ENCODE measurements around the gene LIX1L. TPM values are rescaled to one million over a fixed set of nuclear protein-coding genes. Genes with fewer than 3 reads are reported as not detected.

LIX1L gene
- 10.3 to 12.0 TPM (median 11.7 TPM) in 5 replicates for total RNA-seq (2022; extraction: Qiagen RNA extraction)

GRCh38 chr1:145957443-145958319 lies at the start of gene LIX1L:
TSS of gene LIX1L (minus strand) at chr1:145958017. CDS start at chr1:145957927, 90 bp downstream.

GRCh38 chr1:145996433-145997015 lies 38.7 kb upstream of the LIX1L start, which contains the start of gene TXNIP:
TSS of gene TXNIP (minus strand) at chr1:145996579. CDS start at chr1:145996266, 313 bp downstream.

GRCh38 chr1:145964328-145965118 lies 6.7 kb upstream of the LIX1L start, which contains the start of the genes ANKRD34A and POLR3GL:
TSS of gene ANKRD34A (minus strand) at chr1:145964575. CDS start at chr1:145961759, 2,816 bp downstream.
TSS of gene POLR3GL (plus strand) at chr1:145964690. CDS start at chr1:145974866, 10,176 bp downstream.

GRCh38 chr1:145927063-145927886 lies 30.5 kb downstream of the LIX1L start, which contains the start of gene RBM8A:
TSS of gene RBM8A (minus strand) at chr1:145927484. CDS start at chr1:145927426, 58 bp downstream.

GRCh38 chr1:145918144-145918991 lies 39.4 kb downstream of the LIX1L start, which contains the start of gene PEX11B:
TSS of gene PEX11B (minus strand) at chr1:145918717. CDS start at chr1:145918688, 29 bp downstream.

GRCh38 chr1:145885738-145886287 lies 72.0 kb downstream of the LIX1L start, which contains the start of gene ANKRD35:
TSS of gene ANKRD35 (minus strand) at chr1:145885866. CDS start at chr1:145885758, 108 bp downstream.

Other genes starting within 250 kb of the LIX1L start
- gene CD160, start 238.5 kb downstream of the LIX1L start, total RNA-seq (2022; extraction: Qiagen RNA extraction) = not detected in 5 replicates
- gene RNF115, start 133.9 kb downstream of the LIX1L start, total RNA-seq (2022; extraction: Qiagen RNA extraction) = 12.3 to 13.3 TPM (median 13.1 TPM) in 5 replicates
- 35.4 to 41.4 TPM (median 38.1 TPM) in 5 replicates for gene POLR3C, start 133.8 kb downstream of the LIX1L start, total RNA-seq (2022; extraction: Qiagen RNA extraction)
- gene NUDT17, start 112.4 kb downstream of the LIX1L start, total RNA-seq (2022; extraction: Qiagen RNA extraction) = 6.0 to 7.2 TPM (median 7.1 TPM) in 5 replicates
- gene PIAS3, start 98.9 kb downstream of the LIX1L start, total RNA-seq (2022; extraction: Qiagen RNA extraction) = 34.4 to 41.6 TPM (median 40.6 TPM) in 5 replicates
- gene ANKRD35, start 72.2 kb downstream of the LIX1L start, total RNA-seq (2022; extraction: Qiagen RNA extraction) = 0.04 to 0.08 TPM (median 0.05 TPM) in 3 of 5 replicates, not detected in the others
- 1.2 to 1.9 TPM (median 1.7 TPM) in 5 replicates for gene ITGA10, start 48.0 kb downstream of the LIX1L start, total RNA-seq (2022; extraction: Qiagen RNA extraction)
- 33.2 to 41.4 TPM (median 36.2 TPM) in 5 replicates for gene PEX11B, start 39.3 kb downstream of the LIX1L start, total RNA-seq (2022; extraction: Qiagen RNA extraction)
- 224 to 253 TPM (median 231 TPM) in 5 replicates for gene RBM8A, start 30.5 kb downstream of the LIX1L start, total RNA-seq (2022; extraction: Qiagen RNA extraction)
- gene ANKRD34A, start 6.6 kb upstream of the LIX1L start, total RNA-seq (2022; extraction: Qiagen RNA extraction) = 0.21 to 0.42 TPM (median 0.27 TPM) in 5 replicates
- 9.2 to 13.8 TPM (median 12.7 TPM) in 5 replicates for gene POLR3GL, start 6.7 kb upstream of the LIX1L start, total RNA-seq (2022; extraction: Qiagen RNA extraction)
- 0.16 to 0.36 TPM (median 0.23 TPM) in 5 replicates for gene TXNIP, start 38.6 kb upstream of the LIX1L start, total RNA-seq (2022; extraction: Qiagen RNA extraction)
- gene HJV, start 63.7 kb upstream of the LIX1L start, total RNA-seq (2022; extraction: Qiagen RNA extraction) = not detected in 5 replicates
- 0.75 to 0.98 TPM (median 0.95 TPM) in 5 replicates for gene NBPF10, start 186.8 kb upstream of the LIX1L start, total RNA-seq (2022; extraction: Qiagen RNA extraction)